ENCODE data around the gene IL19.

DNA sequence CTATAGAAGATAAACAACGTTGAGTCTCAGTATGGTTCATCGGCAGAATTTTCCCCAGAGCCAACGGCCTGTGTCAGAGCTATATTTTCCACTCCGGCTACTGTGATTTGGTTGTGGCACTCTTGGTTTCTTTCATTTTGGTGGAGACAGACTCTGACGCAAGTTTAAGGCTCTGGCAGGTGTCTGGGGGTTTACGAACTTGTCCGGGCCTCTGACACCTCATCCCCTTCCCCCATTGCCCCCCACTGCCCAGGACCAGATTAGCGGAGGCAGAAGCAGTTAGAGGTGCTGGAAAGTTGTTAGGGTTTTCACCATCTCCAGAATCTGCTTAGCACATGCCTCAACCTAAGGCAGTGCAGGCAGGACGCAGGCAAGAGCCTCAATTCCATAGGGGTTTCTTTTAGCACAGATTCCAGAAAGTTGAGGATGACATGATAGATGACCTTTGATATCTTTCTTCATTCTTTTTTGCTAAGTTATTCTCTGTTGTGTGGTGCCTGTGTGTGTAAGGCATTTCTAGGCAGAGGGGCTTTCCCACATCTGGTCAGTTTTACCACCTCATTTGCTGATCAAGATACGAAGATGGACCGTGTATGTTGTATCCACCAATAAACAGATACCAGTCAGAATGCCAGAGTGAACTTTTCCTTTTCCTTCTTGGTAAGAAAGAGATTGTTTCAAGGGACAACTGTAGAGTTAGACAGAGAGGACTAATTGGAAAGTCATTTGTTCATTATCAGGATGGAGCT, 20.1 kb downstream of the IL19 start:
- TF ChIP-seq, protein P1, sequence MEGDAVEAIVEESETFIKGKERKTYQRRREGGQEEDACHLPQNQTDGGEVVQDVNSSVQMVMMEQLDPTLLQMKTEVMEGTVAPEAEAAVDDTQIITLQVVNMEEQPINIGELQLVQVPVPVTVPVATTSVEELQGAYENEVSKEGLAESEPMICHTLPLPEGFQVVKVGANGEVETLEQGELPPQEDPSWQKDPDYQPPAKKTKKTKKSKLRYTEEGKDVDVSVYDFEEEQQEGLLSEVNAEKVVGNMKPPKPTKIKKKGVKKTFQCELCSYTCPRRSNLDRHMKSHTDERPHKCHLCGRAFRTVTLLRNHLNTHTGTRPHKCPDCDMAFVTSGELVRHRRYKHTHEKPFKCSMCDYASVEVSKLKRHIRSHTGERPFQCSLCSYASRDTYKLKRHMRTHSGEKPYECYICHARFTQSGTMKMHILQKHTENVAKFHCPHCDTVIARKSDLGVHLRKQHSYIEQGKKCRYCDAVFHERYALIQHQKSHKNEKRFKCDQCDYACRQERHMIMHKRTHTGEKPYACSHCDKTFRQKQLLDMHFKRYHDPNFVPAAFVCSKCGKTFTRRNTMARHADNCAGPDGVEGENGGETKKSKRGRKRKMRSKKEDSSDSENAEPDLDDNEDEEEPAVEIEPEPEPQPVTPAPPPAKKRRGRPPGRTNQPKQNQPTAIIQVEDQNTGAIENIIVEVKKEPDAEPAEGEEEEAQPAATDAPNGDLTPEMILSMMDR (conservative IDR thresholded peaks at IDR 0.05; ENCODE audit: low read length), result no peak
- TF ChIP-seq EZH2phosphoT487 (IDR thresholded peaks at IDR 0.05; ENCODE audit: borderline replicate concordance, low read depth, low read length), result no peak

Measured in OCI-LY7 (cell line).